ENCODE measurements around the gene SNRPA. TPM values are rescaled to one million over a fixed set of nuclear protein-coding genes. Genes with fewer than 3 reads are reported as not detected.

The SNRPA gene
- polyA plus RNA-seq, 1 donor (not counting 4 experiments of a cell fraction or from before 2014, with no cell fraction given), result 93.4 TPM

DNA sequence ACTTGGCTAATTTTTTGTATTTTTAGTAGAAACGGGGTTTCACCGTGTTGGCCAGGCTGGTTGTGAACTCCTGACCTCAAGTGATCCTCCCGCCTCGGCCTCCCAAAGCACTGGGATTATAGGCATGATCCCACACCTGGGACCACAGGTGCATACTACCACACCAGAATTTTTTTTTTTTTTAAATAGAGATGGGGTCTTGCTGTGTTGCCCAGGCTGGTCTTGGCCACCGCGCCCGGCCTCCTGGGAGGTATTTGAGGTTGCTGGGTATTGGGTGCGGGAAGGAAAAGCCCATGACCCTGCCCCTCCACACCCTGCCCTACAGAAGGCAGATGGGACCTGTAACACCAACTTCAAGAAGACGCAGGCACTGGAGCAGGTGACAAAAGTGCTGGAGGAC is 14.3 kb upstream of the SNRPA start:
- FAIRE-seq, result no peak
- dilution Hi-C loops (cut with MboI; ENCODE audit: extremely low pct_ligation_motif_present, low sequenced_read_pairs), result no loop called here

DNA sequence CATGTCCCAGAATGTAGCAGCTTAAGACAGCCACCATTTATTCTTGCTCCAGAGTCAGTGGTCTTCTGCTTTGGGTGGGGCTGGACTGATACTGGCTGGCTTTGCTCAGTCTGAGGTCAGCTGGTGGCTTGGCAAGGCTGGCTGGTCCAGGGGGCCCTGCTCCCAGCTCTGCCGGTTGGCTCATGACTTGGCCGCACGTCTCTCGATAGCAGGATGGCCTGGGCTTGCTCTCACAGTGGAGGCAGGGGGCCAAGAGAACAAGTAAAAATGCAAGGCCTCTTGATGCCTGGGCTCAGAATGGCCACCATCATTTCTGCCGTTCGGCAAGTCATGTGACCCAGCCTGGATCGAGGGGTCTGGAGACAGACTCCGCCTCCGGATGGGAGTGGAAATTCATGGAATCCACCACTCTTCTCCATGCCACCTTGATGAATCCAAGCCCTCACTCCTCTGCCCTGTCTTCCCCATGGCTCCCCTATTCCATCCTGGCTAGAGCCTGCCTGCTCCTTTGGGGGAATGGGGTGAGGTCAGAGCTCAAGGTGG is 13.8 kb upstream of the SNRPA start:
- Histone ChIP-seq H3K9me3 (ENCODE audit: control insufficient read depth, low read depth, low read length) (no peaks in the 10 kb centered on the region), H3K4me3 (ENCODE audit: control insufficient read depth in 2 of 3, extremely low read depth in 1 of 3, insufficient read depth in 2 of 3, low read depth in 1 of 3, low read length in 3 of 3) (no peak overlapping the region), H3K9ac (ENCODE audit: control insufficient read depth, extremely low read depth, insufficient read depth, low read length) (no peak overlapping the region), H3K27me3 (ENCODE audit: control insufficient read depth, extremely low read depth, insufficient read depth, low read length) (no peaks in the 10 kb centered on the region), H3K4me1 (ENCODE audit: control insufficient read depth, extremely low read depth, insufficient read depth, low read length) (peaks cover 11% of the 10 kb centered on the region), H3K4me2 (ENCODE audit: control insufficient read depth, extremely low read depth, insufficient read depth, low read depth, low read length) (no peak overlapping the region), H4K20me1 (ENCODE audit: control insufficient read depth, extremely low read depth, insufficient read depth, low read length) (no peaks in the 10 kb centered on the region), H3K9me1 (ENCODE audit: control insufficient read depth, extremely low read depth, insufficient read depth, low read length) (no peaks in the 10 kb centered on the region), H3K27ac (ENCODE audit: control insufficient read depth, insufficient read depth, low read length) (no peak overlapping the region), H3K36me3 (ENCODE audit: control insufficient read depth in 2 of 2, extremely low read depth in 1 of 2, insufficient read depth in 2 of 2, low read length in 2 of 2) (peaks cover 40 to 61% of the 10 kb centered on the region in 2 experiments), H2AFZ (ENCODE audit: control insufficient read depth, low read length) (no peak overlapping the region), H3K79me2 (ENCODE audit: control insufficient read depth, insufficient read depth, low read length) (no peaks in the 10 kb centered on the region)
- no peak for DNase-seq (ENCODE audit: low read depth, low spot score)
- dilution Hi-C loops (cut with MboI; ENCODE audit: extremely low pct_ligation_motif_present, low sequenced_read_pairs), result no loop called here
- no peak for TF ChIP-seq EZH2 (IDR thresholded peaks at IDR 0.05; ENCODE audit: low read length)
- no peak for FAIRE-seq

More for the DNA sequence above, 14.3 kb upstream of the SNRPA start:
- H3K4me3 ChIP-seq (ENCODE audit: control insufficient read depth in 2 of 3, extremely low read depth in 1 of 3, insufficient read depth in 2 of 3, low read depth in 1 of 3, low read length in 3 of 3), result no peak overlapping the region
- H3K27ac ChIP-seq (ENCODE audit: control insufficient read depth, insufficient read depth, low read length), result no peak overlapping the region
- H2AFZ ChIP-seq (ENCODE audit: control insufficient read depth, low read length), result no peak overlapping the region
- no peaks in the 10 kb centered on the region for H3K9me1 ChIP-seq (ENCODE audit: control insufficient read depth, extremely low read depth, insufficient read depth, low read length)
- H3K79me2 ChIP-seq (ENCODE audit: control insufficient read depth, insufficient read depth, low read length), result no peaks in the 10 kb centered on the region
- H4K20me1 ChIP-seq (ENCODE audit: control insufficient read depth, extremely low read depth, insufficient read depth, low read length), result no peaks in the 10 kb centered on the region
- H3K9ac ChIP-seq (ENCODE audit: control insufficient read depth, extremely low read depth, insufficient read depth, low read length), result no peak overlapping the region
- peaks cover 44 to 62% of the 10 kb centered on the region in 2 experiments for H3K36me3 ChIP-seq (ENCODE audit: control insufficient read depth in 2 of 2, extremely low read depth in 1 of 2, insufficient read depth in 2 of 2, low read length in 2 of 2)
- no peaks in the 10 kb centered on the region for H3K27me3 ChIP-seq (ENCODE audit: control insufficient read depth, extremely low read depth, insufficient read depth, low read length)
- H3K4me2 ChIP-seq (ENCODE audit: control insufficient read depth, extremely low read depth, insufficient read depth, low read depth, low read length), result no peak overlapping the region
- TF ChIP-seq, protein P1, sequence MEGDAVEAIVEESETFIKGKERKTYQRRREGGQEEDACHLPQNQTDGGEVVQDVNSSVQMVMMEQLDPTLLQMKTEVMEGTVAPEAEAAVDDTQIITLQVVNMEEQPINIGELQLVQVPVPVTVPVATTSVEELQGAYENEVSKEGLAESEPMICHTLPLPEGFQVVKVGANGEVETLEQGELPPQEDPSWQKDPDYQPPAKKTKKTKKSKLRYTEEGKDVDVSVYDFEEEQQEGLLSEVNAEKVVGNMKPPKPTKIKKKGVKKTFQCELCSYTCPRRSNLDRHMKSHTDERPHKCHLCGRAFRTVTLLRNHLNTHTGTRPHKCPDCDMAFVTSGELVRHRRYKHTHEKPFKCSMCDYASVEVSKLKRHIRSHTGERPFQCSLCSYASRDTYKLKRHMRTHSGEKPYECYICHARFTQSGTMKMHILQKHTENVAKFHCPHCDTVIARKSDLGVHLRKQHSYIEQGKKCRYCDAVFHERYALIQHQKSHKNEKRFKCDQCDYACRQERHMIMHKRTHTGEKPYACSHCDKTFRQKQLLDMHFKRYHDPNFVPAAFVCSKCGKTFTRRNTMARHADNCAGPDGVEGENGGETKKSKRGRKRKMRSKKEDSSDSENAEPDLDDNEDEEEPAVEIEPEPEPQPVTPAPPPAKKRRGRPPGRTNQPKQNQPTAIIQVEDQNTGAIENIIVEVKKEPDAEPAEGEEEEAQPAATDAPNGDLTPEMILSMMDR (optimal IDR thresholded peaks at IDR 0.05 in 1 of 3, IDR thresholded peaks at IDR 0.05 in 1 of 3, conservative IDR thresholded peaks at IDR 0.05 in 1 of 3; ENCODE audit: extremely low read depth in 1 of 3, insufficient read depth in 2 of 3, low read length in 3 of 3), result no peak
- TF ChIP-seq EZH2 (IDR thresholded peaks at IDR 0.05; ENCODE audit: low read length), result no peak
- peaks cover 11% of the 10 kb centered on the region for H3K4me1 ChIP-seq (ENCODE audit: control insufficient read depth, extremely low read depth, insufficient read depth, low read length)
- no peaks in the 10 kb centered on the region for H3K9me3 ChIP-seq (ENCODE audit: control insufficient read depth, low read depth, low read length)
- no peak for DNase-seq (ENCODE audit: low read depth, low spot score)

All from keratinocyte (primary cell).